Epithelial cell of umbilical artery (primary cell): ENCODE measurements around the gene NR2F1. TPM values are rescaled to one million over a fixed set of nuclear protein-coding genes. Genes with fewer than 3 reads are reported as not detected.

Source experiments
- total RNA-seq: library from RNA; depleted of rRNA; stranded (reverse); fragments of >200 nt; gene quantifications from 2 replicates; pipeline ENCODE4 v1.2.3, GENCODE V29; 2014

The NR2F1 gene
- 24.6 and 39.6 TPM in 2 replicates for total RNA-seq

DNA sequence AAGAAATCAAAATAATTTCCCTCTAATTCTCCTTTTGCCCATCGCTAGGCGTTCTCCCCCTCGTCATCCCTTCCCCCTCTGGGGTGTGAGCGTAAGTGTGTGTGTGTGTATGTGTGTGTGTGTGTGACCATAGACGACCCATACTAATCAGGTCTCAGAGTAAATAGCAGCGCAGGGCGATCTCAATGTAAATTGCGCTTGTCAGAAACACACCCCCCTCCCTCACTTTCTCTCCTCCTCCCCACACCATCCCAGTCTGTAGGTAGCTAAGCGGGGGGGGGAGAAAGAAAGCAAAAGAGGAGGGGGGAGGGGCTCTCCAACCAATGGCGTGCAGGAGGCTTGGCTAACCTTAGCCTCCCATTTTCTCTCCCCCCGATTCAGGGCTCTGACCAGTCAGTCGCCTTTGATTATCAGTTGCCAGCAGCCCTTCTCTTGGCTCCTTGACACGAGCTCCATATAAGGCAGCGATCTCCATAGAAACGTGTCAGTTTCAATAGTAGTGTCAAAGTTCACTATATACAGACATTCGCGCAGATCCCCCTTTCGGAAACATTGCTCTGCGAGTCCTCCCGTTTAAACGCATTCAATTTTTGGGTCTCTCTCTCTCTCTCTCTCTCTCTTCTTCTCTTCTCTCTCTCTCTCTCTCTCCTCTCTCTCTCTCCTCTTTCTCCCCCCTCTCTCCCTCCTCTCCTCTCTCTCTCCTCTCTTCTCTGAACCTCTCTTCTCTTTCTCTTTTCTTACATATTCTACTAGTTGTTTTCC, at the start of gene NR2F1:
TSS of gene NR2F1 (plus strand) at position 546 of the 762 bp plus-strand sequence. CDS start 1,802 bp downstream, outside the sequence.

GRCh38 chr5:93580927-93581445, 2.0 kb upstream of the NR2F1 start, which contains the start of gene NR2F1-AS1:
NR2F1-AS1 (minus strand) TSS chr5:93581219.

Other genes starting within 250 kb of the NR2F1 start
- gene NR2F1-AS1, start 2.0 kb upstream of the NR2F1 start, total RNA-seq: 12.2 and 19.5 TPM in 2 replicates
- 0.32 and 0.61 TPM in 2 replicates for gene POU5F2, start 158.4 kb downstream of the NR2F1 start, total RNA-seq